HG03558 (cell line): ENCODE data around the gene RAB29.

Experiments
- ATAC-seq: cut with Tn5 transposase; IDR thresholded peaks from one replicate; pipeline ENCODE4 v1.9.1; 2021; ENCODE audit warnings: moderate number of reproducible peaks; ENCODE audit not compliant: unreplicated experiment; ENCODE audit errors: extremely low read depth

Gene RAB29

DNA sequence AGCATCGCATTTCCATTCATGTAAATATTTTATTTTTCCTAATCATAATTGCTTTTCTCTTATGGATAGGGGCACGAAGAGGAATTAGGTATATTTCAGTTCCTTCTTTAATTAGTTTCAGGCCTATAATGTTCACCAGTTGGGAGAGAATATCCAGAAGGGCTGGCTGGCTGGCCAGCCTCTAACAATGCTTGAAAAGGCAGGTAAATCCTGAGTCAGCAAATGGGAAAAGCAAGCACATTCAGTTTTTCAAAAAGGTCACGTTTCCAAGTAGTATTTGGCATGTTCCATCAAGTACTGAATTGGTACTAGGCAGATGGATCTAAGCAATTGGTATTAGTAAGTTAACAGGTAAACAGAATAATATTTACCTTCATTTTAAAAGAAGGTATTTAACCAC, 8.0 kb downstream of the RAB29 start:
- ATAC-seq: no peak

DNA sequence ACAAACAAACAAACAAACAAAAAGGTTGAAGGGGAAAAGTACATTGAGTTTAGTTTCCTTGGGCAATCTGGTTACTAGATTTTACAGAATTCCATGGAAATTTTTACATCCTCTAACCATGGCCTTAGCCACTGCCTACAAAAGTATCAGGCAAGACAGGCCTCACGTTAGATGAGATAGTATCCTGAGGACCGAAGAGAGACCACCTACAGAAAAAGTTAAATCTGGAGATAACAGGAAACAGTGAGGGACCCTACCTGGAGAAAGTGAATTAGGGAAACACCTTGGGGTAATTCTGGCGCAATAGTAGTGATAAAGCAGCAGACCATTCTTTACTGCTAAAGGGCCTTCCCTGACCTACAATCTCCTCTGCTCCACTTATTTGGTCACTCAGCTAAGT, 8.7 kb downstream of the RAB29 start:
- no peak for ATAC-seq

DNA sequence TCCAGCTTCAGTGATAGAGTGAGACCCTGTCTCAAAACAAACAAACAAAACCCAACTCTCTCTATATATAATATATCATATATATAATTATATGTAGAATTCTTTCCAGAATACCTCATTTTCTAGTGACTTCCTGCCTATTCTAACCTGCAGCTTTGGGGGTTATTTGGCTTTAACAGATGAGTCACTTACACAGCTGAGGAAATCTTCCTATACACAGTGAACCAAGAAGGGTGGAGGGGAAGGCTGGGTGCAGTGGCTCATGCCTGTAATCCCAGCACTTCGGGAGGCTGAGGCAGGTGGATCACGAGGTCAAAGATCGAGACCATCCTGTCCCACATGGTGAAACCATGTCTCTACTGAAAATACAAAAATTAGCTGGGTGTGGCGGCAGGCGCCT, 9.2 kb downstream of the RAB29 start:
- no peak for ATAC-seq

- no peak for ATAC-seq
These were observed 10.7 kb downstream of the RAB29 start for GRCh38 chr1:205764578-205764977.

- ATAC-seq: no peak
These were observed 11.3 kb downstream of the RAB29 start for GRCh38 chr1:205763980-205764379.

- no peak for ATAC-seq
These were observed 14.7 kb downstream of the RAB29 start for GRCh38 chr1:205760606-205761005.

- ATAC-seq: no peak
These were observed 18.7 kb downstream of the RAB29 start for GRCh38 chr1:205756552-205756951.

GRCh38 chr1:205754857-205755256, 20.4 kb downstream of the RAB29 start:
- ATAC-seq: no peak

DNA sequence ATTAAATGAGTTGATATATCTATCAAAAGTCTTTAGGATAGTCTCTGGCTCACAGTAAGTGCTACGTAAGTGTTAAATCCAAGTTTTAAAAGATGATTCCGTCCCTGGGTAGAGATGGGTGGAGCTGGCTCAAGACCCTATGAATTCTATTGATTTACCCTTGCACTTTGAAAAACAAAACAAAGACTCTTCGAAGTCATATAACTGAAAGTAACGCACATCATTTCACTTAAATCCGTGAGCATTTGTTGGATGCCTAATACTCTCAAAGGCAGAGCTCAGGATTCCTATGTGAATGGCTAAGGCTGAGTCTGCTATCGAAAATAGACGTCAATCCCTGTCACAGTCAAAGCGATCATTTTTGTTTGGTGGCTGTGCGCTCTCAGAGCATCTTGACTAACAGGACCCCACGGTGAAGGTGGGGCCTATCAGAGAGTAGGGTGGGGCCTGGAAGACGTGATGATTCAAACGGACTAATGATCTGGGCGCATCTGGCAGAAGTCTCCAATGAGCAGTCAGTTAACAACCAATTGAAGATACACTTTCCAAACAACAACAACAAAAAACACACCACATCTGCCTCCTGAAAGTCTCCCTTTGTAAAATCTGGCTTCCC, 24.1 kb downstream of the RAB29 start:
- ATAC-seq: no peak

DNA sequence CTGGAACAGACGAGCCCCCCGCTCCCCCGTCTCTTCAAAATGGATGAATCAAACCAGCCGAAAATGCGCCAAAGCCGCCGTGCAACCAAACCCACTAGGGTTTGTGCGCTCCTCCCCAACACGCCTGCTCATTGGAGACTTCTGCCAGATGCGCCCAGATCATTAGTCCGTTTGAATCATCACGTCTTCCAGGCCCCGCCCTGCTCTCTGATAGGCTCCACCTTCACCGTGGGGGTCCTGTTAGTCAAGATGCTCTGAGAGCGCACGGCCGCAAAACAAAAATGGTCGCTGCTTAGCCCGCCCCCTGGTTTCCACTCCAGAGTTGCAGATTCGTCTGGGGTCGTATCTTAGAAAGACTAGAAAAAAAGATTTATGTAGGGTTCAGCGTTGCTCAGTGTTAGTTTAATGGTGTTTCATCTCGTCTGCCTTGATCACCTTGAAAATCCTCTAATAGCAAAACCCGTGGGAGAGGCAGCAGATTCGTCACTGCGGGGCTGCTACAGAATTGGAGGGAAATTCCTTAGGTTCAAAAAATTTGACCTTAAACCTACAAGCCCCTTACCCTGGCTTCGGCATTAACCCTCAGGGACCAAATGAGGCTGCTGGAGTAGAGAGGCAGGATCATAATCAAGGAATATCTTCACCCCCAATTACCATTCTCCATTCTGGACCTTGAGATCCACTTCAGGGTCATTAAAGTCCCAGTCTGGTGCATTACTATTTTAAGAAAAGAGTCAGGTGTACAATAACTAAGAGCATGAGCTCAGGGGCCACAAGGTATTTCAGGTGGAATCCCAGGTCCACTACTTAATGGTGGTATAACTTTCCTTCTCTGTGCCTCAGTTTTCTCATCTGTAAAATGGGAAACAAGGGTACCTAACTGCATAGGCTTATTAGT, 24.9 kb downstream of the RAB29 start, which contains the start of gene NUCKS1:
NUCKS1 (minus strand) TSS at position 45 of the 898 bp plus-strand sequence. CDS start 209 bp downstream, outside the sequence.
- peak; percentile 53 for ATAC-seq

DNA sequence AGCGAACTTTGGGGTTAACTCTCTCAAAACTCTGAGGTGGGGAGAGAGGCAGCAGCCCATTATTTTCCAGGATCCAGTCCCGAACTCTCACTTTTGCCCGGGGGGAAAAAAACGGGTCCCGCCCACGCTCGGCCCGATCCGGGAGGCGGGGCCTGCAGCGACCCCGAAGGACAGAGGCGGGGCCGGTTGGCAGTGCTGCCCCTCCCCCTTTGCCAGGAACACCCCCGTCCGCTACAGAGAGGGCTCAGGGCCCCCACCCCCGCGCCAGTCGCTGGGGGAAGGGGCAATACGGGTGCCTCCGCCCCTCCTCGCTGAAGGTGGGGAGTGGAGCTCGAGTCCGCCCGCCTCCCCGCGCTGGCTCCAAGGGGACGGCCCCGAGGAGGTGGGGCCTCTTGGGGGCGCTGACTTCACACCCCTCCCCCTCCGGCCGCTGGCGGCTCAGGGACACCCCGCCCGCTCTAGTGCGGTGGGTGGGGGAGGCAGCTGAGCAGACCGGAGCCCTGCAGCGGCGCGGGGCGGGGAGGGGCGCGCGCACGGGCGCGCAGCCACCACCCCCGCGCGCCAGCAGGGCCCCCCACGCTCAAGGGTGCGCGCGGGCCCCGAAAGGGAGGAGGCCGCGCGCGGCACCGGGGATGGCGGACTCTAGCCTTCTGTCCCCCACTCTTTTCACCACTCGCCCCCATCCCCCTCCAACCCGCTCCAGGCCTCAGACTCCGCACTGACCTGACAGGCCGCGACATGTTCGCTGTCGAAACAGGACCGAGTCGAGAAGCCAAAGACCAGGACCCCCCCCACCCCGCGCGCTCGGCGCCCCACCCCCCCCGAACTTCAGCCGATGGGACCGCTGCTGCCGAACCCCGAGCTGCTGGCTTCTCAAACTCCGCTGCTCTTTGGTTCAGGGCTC, 25.8 kb downstream of the RAB29 start:
- peak; percentile 56 for ATAC-seq

DNA sequence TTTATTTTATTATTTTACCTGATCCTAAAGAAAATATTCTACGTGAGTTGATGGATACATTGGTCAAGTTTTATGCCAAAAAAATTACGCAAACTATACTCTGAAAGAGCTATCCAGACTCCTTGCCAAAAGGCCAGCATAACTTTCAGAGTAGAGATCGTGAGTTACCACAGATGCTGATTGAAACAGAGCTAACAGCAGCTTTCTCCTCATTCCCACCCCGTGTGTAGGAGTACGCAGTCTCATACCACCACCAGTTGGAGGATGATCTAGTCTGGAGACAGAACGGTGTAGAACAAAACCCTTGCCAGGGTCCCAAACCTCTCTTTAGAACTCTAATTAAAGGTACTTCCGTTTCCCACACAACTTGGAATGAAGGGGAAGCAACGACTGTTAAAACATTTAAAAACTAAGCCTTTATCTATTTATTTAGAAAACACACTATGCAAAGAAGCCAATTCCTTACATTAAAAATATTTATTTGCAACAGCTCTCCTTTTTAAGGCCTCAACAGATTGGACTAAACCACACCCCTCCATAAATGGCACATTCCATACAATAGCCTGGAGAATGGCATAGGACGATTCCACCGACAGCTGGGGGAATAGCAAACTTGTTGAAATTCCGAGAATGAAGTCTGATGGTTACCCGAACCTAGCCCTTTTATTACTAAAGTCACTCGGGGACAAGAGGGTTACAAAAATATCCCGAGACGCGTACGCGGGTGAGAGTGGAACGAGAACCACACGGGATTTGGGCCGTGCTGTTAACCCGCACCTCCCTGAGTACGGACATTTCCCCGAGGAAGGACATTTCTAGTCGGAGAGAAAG, 26.7 kb downstream of the RAB29 start:
- no peak for ATAC-seq

GRCh38 chr1:205746757-205747412, 28.4 kb downstream of the RAB29 start:
- no peak for ATAC-seq

GRCh38 chr1:205744403-205744802, 30.9 kb downstream of the RAB29 start:
- no peak for ATAC-seq

GRCh38 chr1:205743977-205744376, 31.3 kb downstream of the RAB29 start:
- no peak for ATAC-seq

DNA sequence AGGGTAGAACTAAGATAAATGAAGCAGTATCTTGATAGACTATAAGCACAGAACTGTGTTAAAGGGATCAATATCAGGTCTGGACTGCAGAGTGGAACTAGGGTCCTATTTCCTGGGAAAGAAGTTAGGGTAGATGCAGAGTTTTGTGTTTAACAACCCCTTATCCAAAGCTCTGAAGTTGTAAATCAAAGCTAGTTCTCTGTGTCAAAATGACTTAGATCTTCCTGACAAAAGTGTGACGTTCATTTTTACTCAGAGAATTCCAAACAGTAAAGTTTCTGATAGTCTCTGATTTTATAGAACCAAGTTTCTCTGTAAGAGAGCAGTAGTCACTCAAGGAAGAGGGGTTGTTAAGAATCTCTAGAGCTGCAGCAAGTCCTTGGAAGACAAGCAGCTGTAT, 33.6 kb downstream of the RAB29 start:
- no peak for ATAC-seq

GRCh38 chr1:205739348-205740160, 35.7 kb downstream of the RAB29 start:
- ATAC-seq: no peak

DNA sequence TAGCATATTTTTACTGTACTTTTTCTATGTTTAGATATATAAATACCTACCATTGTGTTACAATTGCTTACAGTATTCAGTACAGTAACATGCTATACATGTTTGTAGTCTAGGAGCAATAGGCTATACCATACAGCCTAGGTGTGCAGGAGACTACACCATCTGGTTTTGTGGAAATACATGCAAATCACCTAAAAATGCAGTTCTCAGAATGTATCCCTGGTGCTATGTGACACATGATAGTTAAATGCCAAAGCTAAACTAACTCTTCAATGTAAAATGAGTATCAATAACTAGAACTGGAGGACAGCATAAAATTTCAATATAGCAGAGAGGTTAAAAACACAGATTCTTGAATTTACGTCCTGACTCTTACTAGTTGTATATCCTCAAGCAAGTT, 40.1 kb downstream of the RAB29 start:
- ATAC-seq: no peak
